SK-N-SH (cell line): ENCODE results near the gene SP6. TPM values are rescaled to one million over a fixed set of nuclear protein-coding genes. Genes with fewer than 3 reads are reported as not detected.

Source experiments
- CTCF ChIA-PET: fragments of 300-600, 350-600 bp; formaldehyde crosslinking; extraction: SDS; loops from one replicate; lab custom pipeline; 2021; lab: Yijun Ruan, JAX
- POLR2A ChIA-PET: fragments of 350-600 bp; sonication (Branson Sonifier 250); formaldehyde crosslinking; extraction: SDS; loops from one replicate; lab custom pipeline; 2020; ENCODE audit warnings: antibody characterized with exemption, inconsistent platforms; lab: Yijun Ruan, JAX
- DNase-seq: peaks from one replicate; pipeline ENCODE4 v3.0.0; 2012
- H2AFZ ChIP-seq: fragments of 200-600 bp; sonication (generic); 2 replicates; pipeline ENCODE4 v1.8.1; 2016; ENCODE audit warnings: antibody characterized with exemption, mild to moderate bottlenecking, low read depth
- H3F3A ChIP-seq: fragments of 200-600 bp; sonication (generic); replicated peaks from 2 replicates; pipeline ENCODE3; 2016; ENCODE audit warnings: antibody characterized with exemption, mild to moderate bottlenecking; ENCODE audit not compliant: insufficient read depth
- H3K27ac ChIP-seq, 2 experiments: fragments of 200-500 bp in 1 of 2; fragments of 200-600 bp in 1 of 2; sonication (Bioruptor generic) in 1 of 2; sonication (generic), shearing (Covaris generic) in 1 of 2; 2 replicates each; pipeline versions ENCODE4 v1.5.1 to v1.6.1; 2014 to 2016; ENCODE audit warnings: low read depth in 2 of 2, inconsistent platforms in 1 of 2, low read length in 1 of 2, mild to moderate bottlenecking in 1 of 2, mixed read lengths in 1 of 2
- H3K27me3 ChIP-seq: fragments of 200-600 bp; sonication (generic), shearing (Covaris generic); 2 replicates; pipeline ENCODE4 v1.6.1; 2016; ENCODE audit warnings: mixed run types; ENCODE audit not compliant: insufficient read depth
- H3K36me3 ChIP-seq, 2 experiments: fragments of 200-500 bp in 1 of 2; fragments of 200-600 bp in 1 of 2; sonication (Bioruptor generic) in 1 of 2; sonication (generic) in 1 of 2; replicated peaks in 1 of 2; 2 replicates each; pipeline versions ENCODE3 to v1.5.1; 2014 to 2016; ENCODE audit warnings: low read length in 1 of 2, mild to moderate bottlenecking in 1 of 2; ENCODE audit not compliant: insufficient read depth in 2 of 2, control insufficient read depth in 1 of 2
- H3K4me1 ChIP-seq, 2 experiments: fragments of 200-500 bp in 1 of 2; fragments of 200-600 bp in 1 of 2; sonication (Bioruptor generic) in 1 of 2; sonication (generic), shearing (Covaris generic) in 1 of 2; 2 replicates each; pipeline versions ENCODE4 v1.5.1 to v1.6.1; 2014 to 2016; ENCODE audit warnings: low read depth in 1 of 2, low read length in 1 of 2, mixed run types in 1 of 2; ENCODE audit not compliant: insufficient read depth in 2 of 2, control insufficient read depth in 1 of 2
- H3K4me2 ChIP-seq: fragments of 200-600 bp; sonication (generic), shearing (Covaris generic); 2 replicates; pipeline ENCODE4 v1.6.1; 2017; ENCODE audit warnings: mixed run types
- H3K4me3 ChIP-seq, 2 experiments: fragments of 200-500 bp in 1 of 2; fragments of 200-600 bp in 1 of 2; sonication (Bioruptor generic) in 1 of 2; sonication (generic), shearing (Covaris generic) in 1 of 2; 2 replicates each; pipeline versions ENCODE4 v1.5.1 to v1.8.1; 2014 to 2016; ENCODE audit warnings: low read depth in 2 of 2, inconsistent platforms in 1 of 2, low read length in 1 of 2, mild to moderate bottlenecking in 1 of 2, mixed read lengths in 1 of 2, moderate library complexity in 1 of 2
- H3K79me2 ChIP-seq: fragments of 200-600 bp; sonication (generic); 2 replicates; pipeline ENCODE4 v1.8.1; 2017; ENCODE audit warnings: mild to moderate bottlenecking; ENCODE audit not compliant: insufficient read depth
- H3K9ac ChIP-seq: fragments of 200-600 bp; sonication (generic); 2 replicates; pipeline ENCODE4 v1.6.1; 2017; ENCODE audit warnings: mixed run types
- H3K9me2 ChIP-seq: fragments of 200-600 bp; sonication (generic); 2 replicates; pipeline ENCODE4 v1.6.1; 2017; ENCODE audit warnings: mixed run types
- H3K9me3 ChIP-seq: fragments of 200-600 bp; sonication (generic); 2 replicates; pipeline ENCODE4 v1.6.1; 2017; ENCODE audit warnings: mixed run types, mild to moderate bottlenecking, moderate library complexity
- H4K20me1 ChIP-seq: fragments of 200-600 bp; sonication (generic); 2 replicates; pipeline ENCODE4 v1.6.1; 2017; ENCODE audit warnings: mild to moderate bottlenecking, mixed run types; ENCODE audit not compliant: insufficient read depth
- ELF1 ChIP-seq: IDR thresholded peaks from 2 replicates; pipeline ENCODE4 v1.4.0; 2012
- EP300 ChIP-seq, 2 experiments: IDR thresholded peaks; 2 replicates each; pipeline versions ENCODE4 v1.4.0 to v1.6.1; 2012; ENCODE audit warnings: borderline replicate concordance in 1 of 2, low read depth in 1 of 2, low read length in 1 of 2
- EZH2phosphoT487 ChIP-seq: fragments of 200-600 bp; sonication (generic); IDR thresholded peaks from 2 replicates; pipeline ENCODE4 v1.6.1; 2017; ENCODE audit warnings: low read depth, mixed run types, mild to moderate bottlenecking, antibody characterized with exemption, moderate library complexity, borderline replicate concordance
- FOSL2 ChIP-seq: IDR thresholded peaks from 2 replicates; pipeline ENCODE4 v1.4.0; 2012; ENCODE audit warnings: low read depth, mild to moderate bottlenecking, moderate library complexity, borderline replicate concordance
- FOXJ3 ChIP-seq: sonication (generic); formaldehyde crosslinking; IDR thresholded peaks from 2 replicates; pipeline ENCODE4 v1.5.1; 2020; ENCODE audit warnings: mild to moderate bottlenecking, missing genetic modification reagents
- GABPA ChIP-seq: IDR thresholded peaks from 2 replicates; pipeline ENCODE4 v1.4.0; 2012; ENCODE audit warnings: low read depth, mild to moderate bottlenecking
- JUND ChIP-seq: IDR thresholded peaks from 2 replicates; pipeline ENCODE4 v1.4.0; 2012
- MEF2A ChIP-seq: IDR thresholded peaks from 2 replicates; pipeline ENCODE4 v1.4.0; 2012; ENCODE audit warnings: low read depth, borderline replicate concordance
- MXI1 ChIP-seq: IDR thresholded peaks from 2 replicates; pipeline ENCODE4 v1.6.1; 2012; ENCODE audit warnings: mild to moderate bottlenecking, low read depth, low read length, improper control_type of control experiment
- NFIC ChIP-seq: IDR thresholded peaks from 2 replicates; pipeline ENCODE4 v1.4.0; 2012; ENCODE audit warnings: borderline replicate concordance
- NRF1 ChIP-seq: IDR thresholded peaks from 2 replicates; pipeline ENCODE4 v1.6.1; 2012; ENCODE audit warnings: low read depth, mild to moderate bottlenecking, low read length
- POLR2AphosphoS5 ChIP-seq: IDR thresholded peaks from 2 replicates; pipeline ENCODE4 v1.6.1; 2012; ENCODE audit warnings: low read depth, low read length
- RAD21 ChIP-seq: IDR thresholded peaks from 2 replicates; pipeline ENCODE4 v1.6.1; 2012; ENCODE audit warnings: mild to moderate bottlenecking, low read length
- RCOR1 ChIP-seq: fragments of 150-350 bp; IDR thresholded peaks from 2 replicates; pipeline ENCODE4 v1.6.1; 2017; ENCODE audit warnings: antibody characterized with exemption, low read length
- REST ChIP-seq: IDR thresholded peaks from 2 replicates; pipeline ENCODE4 v1.6.1; 2012; ENCODE audit warnings: mild to moderate bottlenecking, low read depth, low read length, moderate library complexity
- SMC3 ChIP-seq: IDR thresholded peaks from 2 replicates; pipeline ENCODE4 v1.6.1; 2012; ENCODE audit warnings: low read depth, low read length, improper control_type of control experiment
- TCF12 ChIP-seq: IDR thresholded peaks from 2 replicates; pipeline ENCODE4 v1.4.0; 2012
- USF2 ChIP-seq: fragments of 150-350 bp; IDR thresholded peaks from 2 replicates; pipeline ENCODE4 v1.6.1; 2017; ENCODE audit warnings: antibody characterized with exemption, low read length, low read depth, borderline replicate concordance
- WGBS: methylation state at CpG from one replicate; pipeline ENCODE4 v1.1.6; 2017; ENCODE audit warnings: low lambda C conversion rate; 5-methylcytosine and 5-hydroxymethylcytosine counted together
- polyA plus RNA-seq, 3 experiments: library from polyadenylated mRNA; depleted of rRNA; stranded (reverse); fragments of >200 nt; gene quantifications; 2 replicates each; pipeline ENCODE4 v1.2.3, GENCODE V29; 2012
- TF ChIP-seq, protein P1 (sequence below): fragments of 150-350 bp; IDR thresholded peaks from 2 replicates; pipeline ENCODE4 v1.6.1; 2016; ENCODE audit warnings: mild to moderate bottlenecking, low read depth, low read length

The SP6 gene
- polyA plus RNA-seq, 1 of the 3 experiments (the other 2 are of a cell fraction), result 0.03 TPM

DNA sequence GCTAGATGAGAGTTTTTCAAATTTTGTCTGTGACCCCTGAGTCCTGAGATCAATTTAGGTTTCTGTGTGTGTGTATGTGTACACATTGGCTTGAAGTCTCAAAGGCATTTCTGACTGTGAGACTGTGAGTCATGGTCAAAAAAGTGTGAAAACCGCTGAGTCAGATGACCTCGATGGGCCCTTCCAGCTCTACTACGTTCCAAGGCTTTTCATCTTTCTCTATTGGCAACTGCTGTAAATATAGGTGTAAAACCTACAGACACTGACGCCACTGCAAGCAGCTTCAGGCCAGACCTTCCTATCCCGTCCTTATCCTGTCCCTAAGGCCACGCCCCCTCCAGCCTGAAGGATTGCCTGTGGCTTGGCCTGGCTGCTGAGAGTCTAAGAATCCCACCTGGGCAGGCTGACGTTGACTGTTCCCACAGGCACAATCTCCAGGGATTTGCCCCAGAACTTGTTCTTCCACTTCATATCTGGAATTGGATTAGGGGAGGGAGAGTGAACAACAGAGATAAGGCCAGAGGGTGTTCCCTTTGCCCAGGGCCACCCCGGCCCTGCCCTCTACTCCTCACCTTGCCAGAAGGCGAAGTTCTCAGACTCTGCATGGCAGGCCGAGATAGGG, 40.7 kb downstream of the SP6 start:
- Histone ChIP-seq H4K20me1 (0 out of 2 replicates have a peak, but pooled peaks cover 6% of the 10 kb centered on the region), H3K9me2 (no peaks in the 10 kb centered on the region), H3K4me3 (no peak overlapping the region), H3K36me3 (peaks cover 7 to 66% of the 10 kb centered on the region in 2 experiments), H3K4me1 (no peaks in the 10 kb centered on the region), H3K9me3 (no peaks in the 10 kb centered on the region), H3K27ac (peak overlapping the region in 1 of 2 experiments; percentile 52; a peak in 2 of 4 replicates), H3F3A (peaks cover 5% of the 10 kb centered on the region), H3K9ac (no peak overlapping the region), H3K4me2 (no peak overlapping the region), H3K27me3 (no peaks in the 10 kb centered on the region), H2AFZ (no peak overlapping the region), H3K79me2 (no peaks in the 10 kb centered on the region)
- TF ChIP-seq FOSL2 (peak; percentile 71; the same call in 1 of the 2 replicates), NFIC (no peak)
- CTCF ChIA-PET, result interaction anchor here (0.8 to 2.0 kb wide), 3 partner anchors 9 to 68 kb away, joined by 3 to 10 read pairs (median 4); partner anchors contain the start of gene OSBPL7
- no peak for DNase-seq
- POLR2A ChIA-PET, result no interaction called here
- 60% methylated on average over 9 of the region's 10 CpGs for WGBS

DNA sequence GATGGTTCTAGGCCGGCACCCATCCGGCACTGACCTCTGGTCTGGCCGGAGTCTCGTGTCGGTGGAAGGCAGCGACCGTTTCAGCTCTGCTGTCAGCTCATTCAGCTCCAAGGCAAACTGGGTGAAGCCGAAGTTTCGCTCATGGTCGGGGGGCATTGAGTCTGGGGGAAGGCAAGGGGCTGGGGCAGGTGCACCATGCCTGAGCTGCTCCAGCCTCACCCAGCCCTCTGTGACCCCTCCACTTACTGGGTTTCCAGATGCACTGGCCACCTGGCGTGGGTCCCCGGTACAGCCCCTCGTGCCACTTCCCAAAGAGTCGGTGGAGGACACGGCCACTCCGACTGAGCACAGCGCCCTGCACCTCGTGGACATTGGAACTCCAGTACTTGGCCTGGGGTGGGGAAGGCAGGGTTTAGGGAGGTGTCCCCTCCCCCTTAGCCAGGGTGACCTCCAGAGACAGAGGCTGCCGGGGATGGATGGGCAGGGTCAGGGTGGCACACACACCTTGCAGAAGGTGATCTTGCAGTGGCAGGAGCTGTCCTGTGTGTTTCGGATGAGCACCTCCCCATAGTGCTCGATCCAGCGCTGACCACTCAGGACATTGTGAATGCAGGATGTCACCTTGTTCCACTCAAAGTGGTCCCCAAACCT, 42.0 kb downstream of the SP6 start:
- 90% methylated on average over 17 of the region's 22 CpGs for WGBS
- Histone ChIP-seq H3K36me3 (peaks cover 7 to 52% of the 10 kb centered on the region in 2 experiments), H3F3A (peaks cover 5% of the 10 kb centered on the region), H3K4me1 (no peaks in the 10 kb centered on the region), H3K9me3 (no peaks in the 10 kb centered on the region), H3K9me2 (no peaks in the 10 kb centered on the region), H3K4me2 (no peak overlapping the region), H3K27ac (no peak overlapping the region), H3K9ac (no peak overlapping the region), H4K20me1 (0 out of 2 replicates have a peak, but pooled peaks cover 6% of the 10 kb centered on the region), H3K4me3 (no peak overlapping the region), H2AFZ (no peak overlapping the region), H3K27me3 (no peaks in the 10 kb centered on the region), H3K79me2 (no peaks in the 10 kb centered on the region)
- CTCF ChIA-PET, result interaction anchor here (0.6 to 1.1 kb wide), 2 partner anchors 66 to 105 kb away, joined by 3 read pairs; no protein-coding TSS in a partner anchor
- POLR2A ChIA-PET, result no interaction called here
- TF ChIP-seq FOXJ3 (CRISPR knock-in tag) (no peak), MEF2A (no peak), REST (no peak), RAD21 (no peak), EZH2phosphoT487 (no peak), SMC3 (no peak), JUND (no peak), NFIC (no peak), POLR2AphosphoS5 (no peak), TCF12 (no peak), EP300 (IDR thresholded peaks at IDR 0.05; ENCODE audit: borderline replicate concordance in 1 of 2, low read depth in 1 of 2, low read length in 1 of 2) (no peak), MXI1 (no peak), USF2 (no peak), ELF1 (no peak), NRF1 (no peak), GABPA (no peak), RCOR1 (no peak)
- TF ChIP-seq, protein P1, sequence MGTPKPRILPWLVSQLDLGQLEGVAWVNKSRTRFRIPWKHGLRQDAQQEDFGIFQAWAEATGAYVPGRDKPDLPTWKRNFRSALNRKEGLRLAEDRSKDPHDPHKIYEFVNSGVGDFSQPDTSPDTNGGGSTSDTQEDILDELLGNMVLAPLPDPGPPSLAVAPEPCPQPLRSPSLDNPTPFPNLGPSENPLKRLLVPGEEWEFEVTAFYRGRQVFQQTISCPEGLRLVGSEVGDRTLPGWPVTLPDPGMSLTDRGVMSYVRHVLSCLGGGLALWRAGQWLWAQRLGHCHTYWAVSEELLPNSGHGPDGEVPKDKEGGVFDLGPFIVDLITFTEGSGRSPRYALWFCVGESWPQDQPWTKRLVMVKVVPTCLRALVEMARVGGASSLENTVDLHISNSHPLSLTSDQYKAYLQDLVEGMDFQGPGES, result no peak
- no peak for DNase-seq
